HEK293T (cell line): ENCODE measurements around the gene TPR.

Experiments used
- ELF4 ChIP-seq: fragments of 450-650 bp; IDR thresholded peaks from 2 replicates; pipeline ENCODE4 v1.6.1; 2017; ENCODE audit warnings: antibody characterized with exemption
- FOXA1 ChIP-seq: fragments of 450-650 bp; IDR thresholded peaks from 2 replicates; pipeline ENCODE4 v1.6.1; 2016; ENCODE audit warnings: mild to moderate bottlenecking
- FOXM1 ChIP-seq: fragments of 450-650 bp; IDR thresholded peaks from 2 replicates; pipeline ENCODE4 v1.6.1; 2017; ENCODE audit warnings: mild to moderate bottlenecking, borderline replicate concordance
- PKNOX1 ChIP-seq: fragments of 450-650 bp; IDR thresholded peaks from 2 replicates; pipeline ENCODE4 v1.6.1; 2016
- TARDBP ChIP-seq: fragments of 450-650 bp; IDR thresholded peaks from 2 replicates; pipeline ENCODE4 v1.6.1; 2016
- ZNF384 ChIP-seq: fragments of 450-650 bp; IDR thresholded peaks from 2 replicates; pipeline ENCODE4 v1.6.1; 2016

GRCh38 chr1:186325239-186325638 is 49.8 kb downstream of the TPR start:
- TF ChIP-seq FOXA1 (no peak), ZNF384 (no peak), ELF4 (no peak), TARDBP (no peak), FOXM1 (no peak), PKNOX1 (no peak)
